Liver (tissue), 9 donors: ENCODE data around the gene SLC39A13. TPM values are rescaled to one million over a fixed set of nuclear protein-coding genes. Genes with fewer than 3 reads are reported as not detected.

Experiments
- DNase-seq: peaks from one replicate; pipeline ENCODE4 v3.0.0-alpha.2; 2017; ENCODE audit warnings: low spot score
- H3K27ac ChIP-seq, 2 donors: one replicate each; pipeline ENCODE4 v1.7.0; 2013; ENCODE audit warnings: inconsistent platforms in 2 of 2, low read length in 2 of 2, control low read depth in 1 of 2, low read depth in 1 of 2, mild to moderate bottlenecking in 1 of 2
- H3K27me3 ChIP-seq, 4 donors: one replicate each; pipeline versions ENCODE4 v1.6.1 to v1.7.0; 2013; ENCODE audit warnings: low read length in 3 of 4, inconsistent platforms in 1 of 4, mild to moderate bottlenecking in 1 of 4, moderate library complexity in 1 of 4; ENCODE audit not compliant: control insufficient read depth in 4 of 4, insufficient read depth in 4 of 4
- H3K36me3 ChIP-seq, 4 donors: one replicate each; pipeline versions ENCODE4 v1.6.1 to v1.7.0; 2013; ENCODE audit warnings: low read length in 3 of 4, mild to moderate bottlenecking in 3 of 4, low read depth in 1 of 4, moderate library complexity in 1 of 4; ENCODE audit not compliant: control insufficient read depth in 4 of 4, insufficient read depth in 3 of 4
- H3K4me1 ChIP-seq, 4 donors: one replicate each; pipeline versions ENCODE4 v1.6.1 to v1.7.0; 2013; ENCODE audit warnings: low read length in 3 of 4, mild to moderate bottlenecking in 3 of 4, moderate library complexity in 1 of 4; ENCODE audit not compliant: control insufficient read depth in 4 of 4, insufficient read depth in 4 of 4
- H3K4me3 ChIP-seq, 3 donors: one replicate each; pipeline versions ENCODE4 v1.6.1 to v1.7.0; 2013; ENCODE audit warnings: low read length in 3 of 3, control low read depth in 1 of 3, low read depth in 1 of 3, mild to moderate bottlenecking in 1 of 3
- H3K9ac ChIP-seq, 2 donors: one replicate each; pipeline ENCODE4 v1.7.0; 2013; ENCODE audit warnings: low read length in 2 of 2, mild to moderate bottlenecking in 2 of 2, moderate library complexity in 2 of 2, control low read depth in 1 of 2, low read depth in 1 of 2
- H3K9me3 ChIP-seq, 4 donors: one replicate each; pipeline versions ENCODE4 v1.6.1 to v1.7.0; 2013; ENCODE audit warnings: low read length in 3 of 4; ENCODE audit not compliant: control insufficient read depth in 4 of 4
- ATF3 ChIP-seq: IDR thresholded peaks from 2 replicates; pipeline ENCODE4 v1.6.1; 2016; ENCODE audit warnings: antibody characterized with exemption
- EGR1 ChIP-seq, 2 donors: IDR thresholded peaks; 2 replicates each; pipeline ENCODE4 v1.6.1; 2016 to 2018; ENCODE audit warnings: antibody characterized with exemption in 2 of 2, low read depth in 2 of 2
- FOXA1 ChIP-seq: IDR thresholded peaks from 2 replicates; pipeline ENCODE4 v1.6.1; 2016; ENCODE audit warnings: antibody characterized with exemption
- FOXA2 ChIP-seq: IDR thresholded peaks from 2 replicates; pipeline ENCODE4 v1.6.1; 2016; ENCODE audit warnings: antibody characterized with exemption
- GABPA ChIP-seq, 2 donors: IDR thresholded peaks in 1 of 2; conservative IDR thresholded peaks in 1 of 2; 2 replicates each; pipeline ENCODE4 v1.6.1; 2016; ENCODE audit warnings: antibody characterized with exemption in 2 of 2, mild to moderate bottlenecking in 1 of 2, moderate library complexity in 1 of 2
- HNF4A ChIP-seq, 2 donors: conservative IDR thresholded peaks; 2 replicates each; pipeline ENCODE4 v1.6.1; 2016; ENCODE audit warnings: antibody characterized with exemption in 2 of 2, mild to moderate bottlenecking in 2 of 2
- HNF4G ChIP-seq: IDR thresholded peaks from 2 replicates; pipeline ENCODE4 v1.6.1; 2016; ENCODE audit warnings: antibody characterized with exemption
- JUND ChIP-seq, 2 donors: IDR thresholded peaks; 2 replicates each; pipeline ENCODE4 v1.6.1; 2016; ENCODE audit warnings: antibody characterized with exemption in 2 of 2
- MAX ChIP-seq: IDR thresholded peaks from 2 replicates; pipeline ENCODE4 v1.6.1; 2016; ENCODE audit warnings: antibody characterized with exemption
- NR2F2 ChIP-seq: IDR thresholded peaks from 2 replicates; pipeline ENCODE4 v1.6.1; 2016; ENCODE audit warnings: antibody characterized with exemption
- RAD21 ChIP-seq, 2 donors: IDR thresholded peaks; 2 replicates each; pipeline ENCODE4 v1.6.1; 2016; ENCODE audit warnings: antibody characterized with exemption in 2 of 2, mild to moderate bottlenecking in 2 of 2
- RXRA ChIP-seq, 2 donors: IDR thresholded peaks; 2 replicates each; pipeline ENCODE4 v1.6.1; 2017 to 2018; ENCODE audit warnings: antibody characterized with exemption in 2 of 2, mild to moderate bottlenecking in 1 of 2
- SP1 ChIP-seq: IDR thresholded peaks from 2 replicates; pipeline ENCODE4 v1.6.1; 2018; ENCODE audit warnings: antibody characterized with exemption, mild to moderate bottlenecking
- TAF1 ChIP-seq: conservative IDR thresholded peaks from 2 replicates; pipeline ENCODE4 v1.6.1; 2016; ENCODE audit warnings: antibody characterized with exemption, mild to moderate bottlenecking
- YY1 ChIP-seq: IDR thresholded peaks from 2 replicates; pipeline ENCODE4 v1.6.1; 2016; ENCODE audit warnings: antibody characterized with exemption, mild to moderate bottlenecking
- ZBTB33 ChIP-seq: IDR thresholded peaks from 2 replicates; pipeline ENCODE4 v1.6.1; 2016; ENCODE audit warnings: antibody characterized with exemption
- WGBS: extraction: QIAGEN DNeasy Blood & Tissue Kit; methylation state at CpG from one replicate; pipeline ENCODE4 v1.1.7; 2013; 5-methylcytosine and 5-hydroxymethylcytosine counted together
- polyA plus RNA-seq, 2 donors: library from polyadenylated mRNA; stranded (reverse) in 1 of 2; unstranded in 1 of 2; fragments of 200-250 nt in 1 of 2; fragments of >200 nt in 1 of 2; fragmentation: Nextera tagmentation in 1 of 2; extraction: Ambion mirVana in 1 of 2; gene quantifications; one replicate each; pipeline versions ENCODE4 v1.2.1 to v1.2.3, GENCODE V29; 2013 to 2015
- total RNA-seq, 2 donors: library from RNA; depleted of rRNA; stranded (reverse); fragments of >200 nt; gene quantifications; one replicate each; pipeline ENCODE4 v1.2.3, GENCODE V29; 2014
- TF ChIP-seq, protein P1 (sequence below): IDR thresholded peaks from 2 replicates; pipeline ENCODE4 v1.6.1; 2016; ENCODE audit warnings: antibody characterized with exemption, mild to moderate bottlenecking
- TF ChIP-seq, protein P2 (sequence below): fragments of 150-350 bp; IDR thresholded peaks from 2 replicates; pipeline ENCODE4 v1.5.1; 2017; ENCODE audit warnings: improper control_type of control experiment, low read depth, low read length; ENCODE audit not compliant: missing input control
- donor health status: healthy.
- donor health status: healthy.
- donor health status: healthy.
- donor health status: healthy.
- donor health status: healthy.

The SLC39A13 gene
- total and polyA plus RNA-seq, 4 donors: 8.2 to 17.5 (median 10.7) TPM

GRCh38 chr11:47430524-47430923 is 22.1 kb downstream of the SLC39A13 start:
- H3K9ac ChIP-seq: no peak overlapping the region
- TF ChIP-seq, protein P1, sequence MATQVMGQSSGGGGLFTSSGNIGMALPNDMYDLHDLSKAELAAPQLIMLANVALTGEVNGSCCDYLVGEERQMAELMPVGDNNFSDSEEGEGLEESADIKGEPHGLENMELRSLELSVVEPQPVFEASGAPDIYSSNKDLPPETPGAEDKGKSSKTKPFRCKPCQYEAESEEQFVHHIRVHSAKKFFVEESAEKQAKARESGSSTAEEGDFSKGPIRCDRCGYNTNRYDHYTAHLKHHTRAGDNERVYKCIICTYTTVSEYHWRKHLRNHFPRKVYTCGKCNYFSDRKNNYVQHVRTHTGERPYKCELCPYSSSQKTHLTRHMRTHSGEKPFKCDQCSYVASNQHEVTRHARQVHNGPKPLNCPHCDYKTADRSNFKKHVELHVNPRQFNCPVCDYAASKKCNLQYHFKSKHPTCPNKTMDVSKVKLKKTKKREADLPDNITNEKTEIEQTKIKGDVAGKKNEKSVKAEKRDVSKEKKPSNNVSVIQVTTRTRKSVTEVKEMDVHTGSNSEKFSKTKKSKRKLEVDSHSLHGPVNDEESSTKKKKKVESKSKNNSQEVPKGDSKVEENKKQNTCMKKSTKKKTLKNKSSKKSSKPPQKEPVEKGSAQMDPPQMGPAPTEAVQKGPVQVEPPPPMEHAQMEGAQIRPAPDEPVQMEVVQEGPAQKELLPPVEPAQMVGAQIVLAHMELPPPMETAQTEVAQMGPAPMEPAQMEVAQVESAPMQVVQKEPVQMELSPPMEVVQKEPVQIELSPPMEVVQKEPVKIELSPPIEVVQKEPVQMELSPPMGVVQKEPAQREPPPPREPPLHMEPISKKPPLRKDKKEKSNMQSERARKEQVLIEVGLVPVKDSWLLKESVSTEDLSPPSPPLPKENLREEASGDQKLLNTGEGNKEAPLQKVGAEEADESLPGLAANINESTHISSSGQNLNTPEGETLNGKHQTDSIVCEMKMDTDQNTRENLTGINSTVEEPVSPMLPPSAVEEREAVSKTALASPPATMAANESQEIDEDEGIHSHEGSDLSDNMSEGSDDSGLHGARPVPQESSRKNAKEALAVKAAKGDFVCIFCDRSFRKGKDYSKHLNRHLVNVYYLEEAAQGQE: no peak
- TF ChIP-seq NR2F2 (no peak), JUND (IDR thresholded peaks at IDR 0.05) (no peak), RXRA (IDR thresholded peaks at IDR 0.05) (no peak), GABPA (IDR thresholded peaks at IDR 0.05 in 1 of 2, conservative IDR thresholded peaks at IDR 0.05 in 1 of 2) (no peak), FOXA1 (no peak), SP1 (peak; percentile 55), RAD21 (IDR thresholded peaks at IDR 0.05) (peak in 1 of 2 donors; percentile 26), TAF1 (no peak), HNF4G (no peak), FOXA2 (no peak), MAX (no peak), YY1 (no peak), ZBTB33 (no peak), HNF4A (conservative IDR thresholded peaks at IDR 0.05) (peak in 1 of 2 donors; percentile 62), ATF3 (no peak), EGR1 (IDR thresholded peaks at IDR 0.05; ENCODE audit: low read depth in 2 of 2) (no peak)
- TF ChIP-seq, protein P2, sequence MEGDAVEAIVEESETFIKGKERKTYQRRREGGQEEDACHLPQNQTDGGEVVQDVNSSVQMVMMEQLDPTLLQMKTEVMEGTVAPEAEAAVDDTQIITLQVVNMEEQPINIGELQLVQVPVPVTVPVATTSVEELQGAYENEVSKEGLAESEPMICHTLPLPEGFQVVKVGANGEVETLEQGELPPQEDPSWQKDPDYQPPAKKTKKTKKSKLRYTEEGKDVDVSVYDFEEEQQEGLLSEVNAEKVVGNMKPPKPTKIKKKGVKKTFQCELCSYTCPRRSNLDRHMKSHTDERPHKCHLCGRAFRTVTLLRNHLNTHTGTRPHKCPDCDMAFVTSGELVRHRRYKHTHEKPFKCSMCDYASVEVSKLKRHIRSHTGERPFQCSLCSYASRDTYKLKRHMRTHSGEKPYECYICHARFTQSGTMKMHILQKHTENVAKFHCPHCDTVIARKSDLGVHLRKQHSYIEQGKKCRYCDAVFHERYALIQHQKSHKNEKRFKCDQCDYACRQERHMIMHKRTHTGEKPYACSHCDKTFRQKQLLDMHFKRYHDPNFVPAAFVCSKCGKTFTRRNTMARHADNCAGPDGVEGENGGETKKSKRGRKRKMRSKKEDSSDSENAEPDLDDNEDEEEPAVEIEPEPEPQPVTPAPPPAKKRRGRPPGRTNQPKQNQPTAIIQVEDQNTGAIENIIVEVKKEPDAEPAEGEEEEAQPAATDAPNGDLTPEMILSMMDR: no peak
- no peaks in the 10 kb centered on the region for H3K27me3 ChIP-seq
- peak overlapping the region; percentile 79 to 94 for H3K27ac ChIP-seq
- H3K9me3 ChIP-seq: no peaks in the 10 kb centered on the region
- H3K4me1 ChIP-seq: peaks cover 2 to 40% (median 23%) of the 10 kb centered on the region in 4 donors
- no peak for DNase-seq
- H3K36me3 ChIP-seq: no peaks in the 10 kb centered on the region
- 70% methylated on average over 5 of the region's 5 CpGs for WGBS
- H3K4me3 ChIP-seq: no peak overlapping the region
